HG03575 (cell line): ENCODE results near the gene KLF8.
"Not testable (repeated sequence)": the region's sequence is repeated elsewhere in the genome, so short reads cannot be mapped to it uniquely, and the experiment has no call there.

ENCODE experiments used
- ATAC-seq: cut with Tn5 transposase; IDR thresholded peaks from one replicate; pipeline ENCODE4 v1.9.1; 2021; ENCODE audit not compliant: unreplicated experiment, insufficient number of reproducible peaks, low FRiP score; ENCODE audit errors: extremely low read depth

Gene KLF8

DNA sequence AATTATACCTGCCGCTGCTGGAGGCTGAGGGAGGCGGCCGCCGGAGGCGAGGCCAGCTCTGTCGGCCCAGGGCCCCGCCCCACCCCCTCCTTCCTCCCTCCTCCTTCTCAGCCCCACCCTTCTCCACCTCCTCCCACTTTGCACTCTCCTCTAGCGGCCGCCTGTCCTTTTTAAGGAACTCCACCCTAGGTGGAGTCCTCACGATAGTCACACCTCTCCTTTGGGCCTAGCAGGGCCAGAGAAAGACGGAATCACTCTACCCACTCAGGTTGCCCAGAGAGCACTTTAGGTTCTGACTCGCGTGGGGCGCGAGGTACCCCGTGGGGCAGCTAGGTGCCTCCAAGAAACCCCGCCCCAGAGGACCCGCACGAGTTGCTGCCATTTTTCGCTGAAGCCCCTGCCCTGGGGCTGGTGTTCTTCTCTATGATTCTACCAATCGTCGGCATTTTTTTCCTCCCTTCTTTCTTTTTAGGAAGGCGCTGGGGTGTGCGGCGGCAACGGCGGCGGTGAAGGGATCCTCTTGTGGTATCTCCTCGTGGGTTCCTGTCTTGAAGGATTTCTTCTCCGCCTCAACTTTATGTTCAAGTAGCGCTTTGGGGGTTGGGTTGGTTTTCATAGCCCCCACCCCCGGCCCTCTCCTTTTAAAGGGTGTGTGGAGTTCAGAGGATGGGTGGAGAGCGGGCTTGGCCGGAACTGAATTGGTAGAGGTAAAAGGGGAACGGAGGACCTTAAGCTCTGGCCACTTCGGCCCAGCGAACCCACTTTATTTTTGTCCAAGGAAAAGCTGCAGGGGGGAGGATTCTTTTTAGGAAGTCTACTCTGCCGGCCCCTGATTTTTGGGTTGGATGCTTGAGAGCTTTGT, at the start of gene KLF8:
KLF8 (plus strand) TSS at position 136 of the 862 bp plus-strand sequence. CDS start 979 bp downstream, outside the sequence.
- ATAC-seq = no peak

- not testable (repeated sequence) for ATAC-seq
Measured at GRCh38 chrX:56206945-56207344, 25.2 kb upstream of the KLF8 start.

DNA sequence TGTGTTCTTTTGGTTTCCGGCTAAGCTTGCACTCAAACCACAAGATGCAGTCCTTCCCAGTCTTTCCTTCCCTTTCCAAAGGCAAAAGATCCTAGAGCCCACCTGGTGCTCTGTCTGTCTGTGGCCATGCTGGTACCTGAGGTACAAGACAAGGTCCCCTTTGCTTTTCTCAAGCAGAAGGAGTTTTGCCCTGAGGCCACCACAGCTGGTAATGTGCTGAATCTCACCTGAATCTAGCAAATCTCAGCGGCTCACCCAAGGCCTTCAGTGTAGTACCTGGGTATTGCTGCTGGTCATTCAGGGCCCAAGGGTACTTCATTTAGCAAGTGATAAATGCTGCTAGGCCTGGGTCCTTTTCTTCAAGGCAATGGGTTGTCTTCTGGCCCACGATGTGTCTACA, 20.5 kb upstream of the KLF8 start:
- ATAC-seq = no peak

DNA sequence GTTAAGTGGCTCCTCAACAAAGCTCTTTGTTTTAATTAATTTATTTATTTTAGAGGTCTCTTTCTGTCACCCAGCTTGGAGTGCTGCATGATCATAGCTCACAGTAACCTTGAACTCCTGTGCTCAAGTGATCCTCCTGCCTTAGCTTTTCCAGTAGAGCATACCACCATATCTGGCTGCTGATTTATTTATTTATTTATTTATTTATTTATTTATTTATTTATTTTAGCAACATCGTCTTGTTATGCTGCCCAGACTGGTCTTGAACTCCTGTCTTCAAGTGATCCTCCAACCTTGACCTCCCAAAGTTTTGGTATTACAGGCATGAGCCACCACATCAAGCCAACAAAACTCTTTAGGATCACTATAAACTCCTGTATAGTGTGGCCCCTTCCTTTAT, 15.8 kb upstream of the KLF8 start:
- no peak for ATAC-seq

- ATAC-seq = no peak
Measured at GRCh38 chrX:56219700-56220099, 12.5 kb upstream of the KLF8 start.

DNA sequence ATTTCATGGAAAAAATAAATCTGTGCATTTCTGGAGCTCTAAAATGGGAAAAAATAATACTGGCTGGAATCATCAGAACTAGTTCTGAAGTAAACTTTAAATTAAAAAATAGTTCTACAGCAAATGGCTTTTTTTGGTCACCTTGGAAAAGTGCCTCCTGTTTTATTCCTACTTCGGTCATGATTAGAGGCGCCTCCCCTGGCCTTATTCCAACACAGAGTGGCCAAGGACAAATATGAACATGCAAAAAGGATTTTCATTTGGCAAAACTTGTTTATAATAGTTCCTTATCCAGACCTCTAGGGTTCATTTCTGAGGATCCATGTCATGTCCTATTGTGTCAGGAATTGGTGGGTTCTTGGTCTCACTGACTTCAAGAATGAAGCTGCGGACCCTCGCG, 11.1 kb upstream of the KLF8 start:
- ATAC-seq = no peak

GRCh38 chrX:56222473-56223000, 9.6 kb upstream of the KLF8 start:
- ATAC-seq = no peak

DNA sequence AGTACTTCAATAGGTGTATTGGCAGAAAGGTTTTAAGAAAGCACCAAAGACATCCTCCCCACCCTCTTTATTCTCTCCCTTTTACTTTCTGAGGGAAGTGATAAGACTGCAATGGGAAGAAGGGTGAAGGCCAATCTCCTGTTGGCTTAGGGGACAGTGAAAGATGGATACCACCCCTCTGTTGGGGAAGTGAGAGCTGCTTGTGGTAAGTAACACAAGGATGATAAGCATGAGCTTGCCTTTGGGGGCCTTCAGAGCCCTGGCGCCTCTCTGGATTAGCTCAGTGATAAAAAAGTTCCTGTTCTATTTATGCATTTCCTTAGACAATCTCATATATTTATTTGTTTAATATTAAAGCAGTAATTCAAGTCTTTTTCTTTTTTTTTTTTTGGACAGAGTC, 5.2 kb upstream of the KLF8 start:
- ATAC-seq = no peak

- no peak for ATAC-seq
Measured at GRCh38 chrX:56228914-56229313, 3.2 kb upstream of the KLF8 start.

GRCh38 chrX:56231537-56232090, 542 bp upstream of the KLF8 start:
- ATAC-seq = no peak

- ATAC-seq = no peak
Measured at GRCh38 chrX:56233100-56233499, 944 bp downstream of the KLF8 start.

GRCh38 chrX:56233682-56234081, 1.5 kb downstream of the KLF8 start:
- ATAC-seq = peak; percentile 67

GRCh38 chrX:56248492-56248891, 16.3 kb downstream of the KLF8 start:
- ATAC-seq = no peak

DNA sequence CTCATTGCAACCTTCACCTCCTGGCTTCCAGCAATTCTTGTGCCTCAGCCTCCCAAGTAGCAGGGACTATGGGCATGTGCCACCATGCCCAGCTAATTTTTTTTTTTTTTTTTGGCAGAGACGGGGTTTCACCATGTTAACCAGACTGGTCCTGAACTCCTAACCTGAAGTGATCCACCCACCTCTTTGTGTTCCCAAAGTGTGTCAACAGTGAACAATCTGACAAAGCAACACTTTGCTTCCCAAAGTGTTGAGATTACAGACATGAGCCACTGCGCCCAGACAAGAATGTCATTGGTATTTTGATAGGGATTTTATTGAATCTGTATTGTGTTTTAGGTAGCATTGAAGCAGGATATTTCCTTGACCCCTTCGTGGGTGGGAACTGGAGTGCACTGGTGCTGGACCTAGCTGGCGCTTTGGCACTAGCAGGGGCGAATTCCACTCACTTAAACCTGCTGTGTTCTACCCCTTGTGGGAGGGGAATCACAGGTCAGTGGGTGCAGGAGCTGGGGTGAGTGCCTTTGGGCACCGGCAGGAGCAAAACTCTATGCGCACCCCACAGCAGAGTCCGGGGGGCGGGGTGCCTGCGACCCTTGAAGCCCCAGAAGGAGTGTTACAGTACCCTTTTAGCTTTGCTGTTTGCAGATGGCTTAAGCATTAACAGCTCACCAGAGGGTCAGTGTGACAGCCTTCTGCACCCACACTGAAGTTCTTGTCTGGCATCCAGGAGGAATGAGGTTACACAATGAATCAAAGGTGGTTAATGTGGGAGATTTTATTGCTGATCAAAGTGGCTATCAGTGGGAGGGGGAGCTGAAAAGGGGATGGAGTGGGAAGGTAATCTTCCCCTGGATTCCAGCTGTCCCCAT, 21.9 kb downstream of the KLF8 start:
- ATAC-seq = no peak

DNA sequence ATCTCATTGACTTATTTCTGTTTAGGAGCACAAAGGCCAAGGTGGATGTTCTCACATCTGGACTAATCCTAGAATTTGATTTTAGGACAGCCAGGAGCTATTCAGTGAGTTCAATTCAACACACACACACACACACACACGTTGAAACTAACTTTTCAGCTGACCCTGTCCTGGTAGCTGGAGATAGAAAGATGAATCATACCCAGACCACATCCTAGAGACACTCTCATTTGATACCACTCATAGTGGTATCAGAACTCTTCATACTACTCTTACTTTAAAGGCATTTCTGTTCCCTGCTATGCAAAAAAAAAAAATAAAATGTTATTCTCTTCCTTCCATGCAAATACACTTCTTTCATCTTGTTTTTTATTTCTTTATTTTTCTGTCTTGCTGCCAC, 36.7 kb downstream of the KLF8 start:
- ATAC-seq = peak; percentile 99

GRCh38 chrX:56278692-56279091, 46.5 kb downstream of the KLF8 start:
- no peak for ATAC-seq

DNA sequence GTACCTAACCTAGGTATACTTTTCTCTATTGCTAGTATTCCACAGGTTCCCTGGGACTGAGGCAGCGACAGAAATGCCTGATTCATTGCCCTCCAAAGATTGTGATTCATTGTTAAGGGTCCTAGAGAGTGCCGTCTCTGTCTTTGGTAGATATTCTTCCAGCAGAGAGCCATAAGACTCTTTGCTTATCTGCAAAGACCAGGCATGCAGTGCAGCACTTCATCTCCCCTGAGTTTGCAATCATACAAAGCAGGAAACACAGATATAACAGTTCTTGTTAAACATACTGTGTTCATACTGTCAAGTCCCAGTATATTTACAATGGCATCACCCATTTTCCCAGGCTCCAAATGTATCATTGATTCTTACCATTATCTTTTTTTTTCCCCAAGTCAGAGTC, 47.7 kb downstream of the KLF8 start:
- ATAC-seq = no peak

- ATAC-seq = no peak
Measured at GRCh38 chrX:56281789-56282188, 49.6 kb downstream of the KLF8 start.

- no peak for ATAC-seq
Measured at GRCh38 chrX:56284269-56284668, 52.1 kb downstream of the KLF8 start.
